Testis (tissue), 3 donors: ENCODE measurements around the gene KRT12. TPM values are rescaled to one million over a fixed set of nuclear protein-coding genes. Genes with fewer than 3 reads are reported as not detected.

Source experiments
- DNase-seq: peaks from one replicate; pipeline ENCODE4 v3.0.0-alpha.2; 2019
- H3K27ac ChIP-seq, 2 donors: fragments of 200-600 bp; sonication (generic); one replicate each; pipeline ENCODE4 v1.5.1; 2019
- H3K27me3 ChIP-seq: fragments of 200-600 bp; sonication (generic); one replicate; pipeline ENCODE4 v1.5.1; 2019
- H3K36me3 ChIP-seq: fragments of 200-600 bp; sonication (generic); one replicate; pipeline ENCODE4 v1.5.1; 2017; ENCODE audit warnings: low read depth; ENCODE audit errors: missing control alignments
- H3K4me1 ChIP-seq: fragments of 200-600 bp; sonication (generic); one replicate; pipeline ENCODE4 v1.5.1; 2019
- H3K4me3 ChIP-seq, 2 donors: fragments of 200-600 bp; sonication (generic); one replicate each; pipeline ENCODE4 v1.5.1; 2017 to 2019
- H3K9me3 ChIP-seq: fragments of 200-600 bp; sonication (generic); one replicate; pipeline ENCODE4 v1.5.1; 2017
- POLR2A ChIP-seq: fragments of 450-650 bp; IDR thresholded peaks from one replicate; pipeline ENCODE4 v1.6.1; 2017; ENCODE audit warnings: antibody characterized with exemption, mild to moderate bottlenecking, moderate library complexity
- WGBS, 2 donors: methylation state at CpG; one replicate each; pipeline ENCODE4 v1.1.5; 2018; 5-methylcytosine and 5-hydroxymethylcytosine counted together
- intact Hi-C: fragments of 100-400 bp; cut with DNase I; formaldehyde crosslinking; loops from one replicate; pipeline ENCODE4 v1.15.1; 2023; ENCODE audit warnings: low total_unique reads
- polyA plus RNA-seq: library from polyadenylated mRNA; stranded (reverse); fragments of 350-450 nt; fragmentation: Illumina TruSeq; extraction: RNeasy Lipid Tissue Mini Kit (QIAGEN cat#74804); gene quantifications from one replicate; pipeline ENCODE4 v1.2.3, GENCODE V29; 2014; ENCODE audit warnings: low read depth, low replicate concordance; ENCODE audit not compliant: insufficient read depth
- total RNA-seq, 2 donors: library from RNA; depleted of rRNA; stranded (reverse); fragments of >200 nt; gene quantifications; one replicate each; pipeline ENCODE4 v1.2.3, GENCODE V29; 2016
- TF ChIP-seq, protein P1 (sequence below), 3 experiments: fragments of 450-650 bp in 2 of 3; fragments of 200-600 bp in 1 of 3; sonication (generic) in 1 of 3; IDR thresholded peaks; one replicate each; pipeline ENCODE4 v1.5.1; 2016 to 2019; ENCODE audit warnings: antibody characterized with exemption in 3 of 3, mild to moderate bottlenecking in 2 of 3, moderate library complexity in 1 of 3

KRT12 gene
- total and polyA plus RNA-seq, 3 donors from 2014 or later: 0.26 to 0.68 (median 0.63) TPM

- intact Hi-C loops: no loop called here
- Histone ChIP-seq H3K9me3 (no peaks in the 10 kb centered on the region), H3K27ac (no peak overlapping the region), H3K4me3 (no peak overlapping the region), H3K36me3 (no peaks in the 10 kb centered on the region), H3K4me1 (no peaks in the 10 kb centered on the region), H3K27me3 (no peaks in the 10 kb centered on the region)
- DNase-seq: no peak
- WGBS, 2 donors: 90 to 91% methylated on average over 3 of the region's 3 CpGs
- TF ChIP-seq, protein P1, sequence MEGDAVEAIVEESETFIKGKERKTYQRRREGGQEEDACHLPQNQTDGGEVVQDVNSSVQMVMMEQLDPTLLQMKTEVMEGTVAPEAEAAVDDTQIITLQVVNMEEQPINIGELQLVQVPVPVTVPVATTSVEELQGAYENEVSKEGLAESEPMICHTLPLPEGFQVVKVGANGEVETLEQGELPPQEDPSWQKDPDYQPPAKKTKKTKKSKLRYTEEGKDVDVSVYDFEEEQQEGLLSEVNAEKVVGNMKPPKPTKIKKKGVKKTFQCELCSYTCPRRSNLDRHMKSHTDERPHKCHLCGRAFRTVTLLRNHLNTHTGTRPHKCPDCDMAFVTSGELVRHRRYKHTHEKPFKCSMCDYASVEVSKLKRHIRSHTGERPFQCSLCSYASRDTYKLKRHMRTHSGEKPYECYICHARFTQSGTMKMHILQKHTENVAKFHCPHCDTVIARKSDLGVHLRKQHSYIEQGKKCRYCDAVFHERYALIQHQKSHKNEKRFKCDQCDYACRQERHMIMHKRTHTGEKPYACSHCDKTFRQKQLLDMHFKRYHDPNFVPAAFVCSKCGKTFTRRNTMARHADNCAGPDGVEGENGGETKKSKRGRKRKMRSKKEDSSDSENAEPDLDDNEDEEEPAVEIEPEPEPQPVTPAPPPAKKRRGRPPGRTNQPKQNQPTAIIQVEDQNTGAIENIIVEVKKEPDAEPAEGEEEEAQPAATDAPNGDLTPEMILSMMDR (IDR thresholded peaks at IDR 0.05): no peak
- TF ChIP-seq POLR2A: no peak
Measured at GRCh38 chr17:40850293-40850972, 16.6 kb downstream of the KRT12 start.

DNA sequence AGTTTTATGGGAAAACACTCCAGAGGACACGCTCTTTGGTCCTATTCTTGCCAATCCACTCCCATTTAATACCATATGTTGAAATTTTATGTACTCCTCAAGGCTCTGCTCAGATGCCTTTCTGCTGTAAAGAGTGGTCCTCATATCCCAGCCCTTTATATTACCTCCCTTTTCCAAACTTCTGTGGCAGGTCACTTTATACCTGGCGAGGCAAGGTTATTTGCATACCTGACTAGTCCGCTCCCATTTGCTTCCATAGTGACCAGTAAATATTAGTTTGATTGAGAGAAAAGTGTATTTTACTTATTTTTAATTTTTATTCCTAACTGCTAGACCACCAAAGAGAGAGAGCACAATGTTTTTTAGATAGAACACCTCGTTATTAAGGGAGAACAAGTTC lies 17.3 kb downstream of the KRT12 start:
- peaks cover 4% of the 10 kb centered on the region for H3K4me1 ChIP-seq
- intact Hi-C loops: no loop called here

DNA sequence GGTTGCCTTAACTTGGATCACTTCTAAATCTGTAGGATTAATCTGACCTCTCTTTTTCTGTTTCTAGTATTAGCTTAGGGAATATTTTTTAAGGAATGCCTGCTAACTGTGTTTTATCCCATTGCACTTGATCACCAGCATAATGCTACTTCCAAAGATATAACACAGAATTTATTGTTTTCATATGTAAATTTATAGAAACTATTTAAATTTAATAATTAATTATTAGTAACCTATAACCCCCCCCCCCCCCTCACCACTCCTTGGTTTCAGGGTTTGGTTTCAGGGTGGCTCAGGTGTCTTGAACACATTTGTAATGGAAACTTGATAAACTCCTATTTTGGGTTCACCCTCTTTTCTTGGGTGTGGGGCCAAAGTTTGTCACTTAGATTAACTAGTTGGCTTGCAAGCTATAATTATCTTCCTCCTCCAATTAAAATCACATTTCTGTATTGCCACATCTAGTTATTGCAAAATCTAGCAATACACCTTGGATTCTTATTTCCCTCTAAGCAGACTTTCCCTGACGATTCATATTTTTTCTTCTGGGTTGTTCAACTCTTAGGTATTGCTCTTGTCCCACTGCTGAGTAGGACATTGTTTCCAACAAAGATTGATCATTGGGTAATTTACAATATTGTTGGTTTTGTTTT lies 18.3 kb downstream of the KRT12 start:
- H3K9me3 ChIP-seq: no peaks in the 10 kb centered on the region
- H3K36me3 ChIP-seq: no peaks in the 10 kb centered on the region
- TF ChIP-seq POLR2A: no peak
- TF ChIP-seq, protein P1 (IDR thresholded peaks at IDR 0.05): no peak
- DNase-seq: no peak
- intact Hi-C loops: no loop called here
- H3K4me1 ChIP-seq: peaks cover 4% of the 10 kb centered on the region
- H3K4me3 ChIP-seq: no peak overlapping the region
- no peak overlapping the region for H3K27ac ChIP-seq
- WGBS, 2 donors: 100% methylated on average over 1 of the region's 1 CpG
- H3K27me3 ChIP-seq: no peaks in the 10 kb centered on the region

More for the DNA sequence above, 17.3 kb downstream of the KRT12 start:
- 78 to 80% methylated on average over 4 of the region's 4 CpGs for WGBS, 2 donors
- Histone ChIP-seq H3K4me3 (no peak overlapping the region), H3K36me3 (no peaks in the 10 kb centered on the region), H3K27ac (no peak overlapping the region), H3K27me3 (no peaks in the 10 kb centered on the region), H3K9me3 (no peaks in the 10 kb centered on the region)
- DNase-seq: no peak
- TF ChIP-seq, protein P1 (IDR thresholded peaks at IDR 0.05): no peak
- no peak for TF ChIP-seq POLR2A

DNA sequence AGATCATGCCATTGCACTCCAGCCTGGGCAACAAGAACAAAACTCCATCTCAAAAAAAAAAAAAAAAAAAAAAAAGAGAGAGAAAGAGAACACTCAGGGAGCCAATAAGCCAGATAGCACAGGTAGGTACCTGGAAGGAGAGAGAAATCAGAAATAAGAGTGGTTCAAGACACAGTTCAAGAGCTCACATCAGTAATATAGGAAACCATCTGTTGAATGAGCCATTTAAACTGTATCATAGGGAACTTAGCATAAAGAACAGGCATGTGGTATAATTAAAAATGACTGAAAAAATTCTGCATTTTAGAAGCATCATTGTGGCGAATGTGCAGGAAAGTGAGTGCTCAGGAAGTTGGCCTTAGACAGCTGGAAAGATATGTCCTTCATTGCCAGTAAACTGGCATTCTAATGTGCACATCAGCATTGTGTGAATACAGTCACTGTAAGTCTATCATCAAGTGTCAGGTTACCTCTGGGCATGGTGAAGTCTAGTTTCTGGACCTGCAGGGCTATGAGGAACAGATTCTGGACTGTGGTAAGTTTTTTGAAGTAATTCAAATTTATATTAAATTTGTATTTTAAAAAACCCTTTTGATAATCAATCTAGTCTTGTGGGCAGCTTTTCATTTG lies 20.4 kb downstream of the KRT12 start:
- intact Hi-C loops: no loop called here

More for the DNA sequence above, 20.4 kb downstream of the KRT12 start:
- H3K9me3 ChIP-seq: no peaks in the 10 kb centered on the region
- H3K27ac ChIP-seq: no peak overlapping the region
- no peak for DNase-seq
- H3K27me3 ChIP-seq: no peaks in the 10 kb centered on the region
- H3K4me3 ChIP-seq: no peak overlapping the region
- H3K36me3 ChIP-seq: no peaks in the 10 kb centered on the region
- 74 to 100% methylated on average over 1 of the region's 1 CpG for WGBS, 2 donors
- H3K4me1 ChIP-seq: peaks cover 5% of the 10 kb centered on the region
- TF ChIP-seq POLR2A: no peak
- TF ChIP-seq, protein P1 (IDR thresholded peaks at IDR 0.05): no peak
